Neural progenitor cell (in vitro differentiated cells): ENCODE measurements around the gene ETV6. TPM values are rescaled to one million over a fixed set of nuclear protein-coding genes. Genes with fewer than 3 reads are reported as not detected.

ENCODE experiments used
- DNase-seq: peaks from one replicate; pipeline ENCODE4 v3.0.0-alpha.2; 2016; ENCODE audit warnings: low spot score
- H2AFZ ChIP-seq: fragments of 200-600 bp; sonication (generic); replicated peaks from 2 replicates; pipeline ENCODE4 v1.6.1; 2016; ENCODE audit warnings: antibody characterized with exemption
- H3F3A ChIP-seq: fragments of 200-600 bp; sonication (generic); 2 replicates; pipeline ENCODE4 v1.6.1; 2016; ENCODE audit warnings: antibody characterized with exemption, low read depth
- H3K27ac ChIP-seq: fragments of 200-600 bp; sonication (generic); 2 replicates; pipeline ENCODE4 v1.5.1; 2016; ENCODE audit warnings: mild to moderate bottlenecking
- H3K27me3 ChIP-seq: fragments of 200-600 bp; sonication (generic); 2 replicates; pipeline ENCODE4 v1.6.1; 2016; ENCODE audit warnings: mild to moderate bottlenecking, moderate library complexity
- H3K36me3 ChIP-seq: fragments of 200-600 bp; sonication (generic); 2 replicates; pipeline ENCODE4 v1.5.1; 2016
- H3K4me1 ChIP-seq: fragments of 200-600 bp; sonication (generic); 2 replicates; pipeline ENCODE4 v1.6.1; 2016; ENCODE audit warnings: mixed run types
- H3K4me2 ChIP-seq: fragments of 200-600 bp; sonication (generic); 2 replicates; pipeline ENCODE4 v1.6.1; 2016
- H3K4me3 ChIP-seq: fragments of 200-600 bp; sonication (generic); 2 replicates; pipeline ENCODE4 v1.5.1; 2016
- H3K79me2 ChIP-seq: fragments of 200-600 bp; sonication (generic); 2 replicates; pipeline ENCODE4 v1.6.1; 2016; ENCODE audit warnings: low read depth
- H3K9ac ChIP-seq: fragments of 200-600 bp; sonication (generic); 2 replicates; pipeline ENCODE4 v1.6.1; 2016
- H3K9me3 ChIP-seq: fragments of 200-600 bp; sonication (generic); 2 replicates; pipeline ENCODE4 v1.5.1; 2016; ENCODE audit warnings: low read depth
- H4K20me1 ChIP-seq: fragments of 200-600 bp; sonication (generic); 2 replicates; pipeline ENCODE4 v1.6.1; 2016; ENCODE audit warnings: low read depth
- H3K27ac Mint-ChIP-seq: 3 replicates; pipeline ENCODE4 v1.8.0; 2021; ENCODE audit warnings: mixed read lengths
- H3K27me3 Mint-ChIP-seq: 2 replicates; pipeline ENCODE4 v1.8.0; 2022; ENCODE audit warnings: low read depth, mild to moderate bottlenecking, inconsistent platforms, moderate library complexity, mixed read lengths; ENCODE audit not compliant: insufficient read depth
- H3K36me3 Mint-ChIP-seq: 3 replicates; pipeline ENCODE4 v1.8.0; 2021; ENCODE audit warnings: mixed read lengths
- H3K4me1 Mint-ChIP-seq: 3 replicates; pipeline ENCODE4 v1.8.0; 2021; ENCODE audit warnings: mixed read lengths
- H3K4me3 Mint-ChIP-seq: 3 replicates; pipeline ENCODE4 v1.8.0; 2021; ENCODE audit warnings: mild to moderate bottlenecking, moderate library complexity, mixed read lengths
- H3K9me3 Mint-ChIP-seq: 3 replicates; pipeline ENCODE4 v1.8.0; 2020; ENCODE audit warnings: mixed read lengths
- CTCF ChIP-seq: fragments of 200-600 bp; sonication (generic); IDR thresholded peaks from 2 replicates; pipeline ENCODE4 v1.5.1; 2017; ENCODE audit warnings: antibody characterized with exemption, mild to moderate bottlenecking
- EZH2 ChIP-seq: fragments of 200-600 bp; sonication (generic); IDR thresholded peaks from 2 replicates; pipeline ENCODE4 v1.6.1; 2017; ENCODE audit warnings: antibody characterized with exemption, mild to moderate bottlenecking, moderate library complexity
- EZH2phosphoT487 ChIP-seq: fragments of 200-600 bp; sonication (generic); IDR thresholded peaks from 2 replicates; pipeline ENCODE4 v1.6.1; 2017; ENCODE audit warnings: antibody characterized with exemption
- total RNA-seq: library from RNA; depleted of rRNA; stranded (reverse); fragments of >200 nt; gene quantifications from 2 replicates; pipeline ENCODE4 v1.2.3, GENCODE V29; 2015; ENCODE audit warnings: low replicate concordance

The ETV6 gene
- total RNA-seq, 1 donor from 2014 or later: 6.2 TPM

DNA sequence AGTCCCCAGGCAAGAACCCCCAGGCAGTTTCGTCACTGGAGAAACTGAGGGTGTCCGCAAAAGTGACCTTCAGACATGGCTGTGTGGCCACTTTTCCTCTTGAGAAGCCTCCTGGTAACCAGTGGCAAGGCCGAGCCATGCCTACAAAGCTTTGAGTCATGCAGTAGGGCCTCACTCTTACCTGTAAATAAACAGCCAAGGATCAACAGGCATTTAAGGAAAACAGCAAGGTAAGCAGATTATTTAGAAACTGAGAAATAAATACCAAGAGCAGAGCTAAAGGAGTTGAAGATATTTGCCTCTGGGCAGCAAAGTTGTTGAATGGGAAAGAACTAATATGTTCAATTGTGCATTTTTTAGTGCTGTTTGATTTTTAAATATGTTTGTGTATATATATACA, 280.2 kb downstream of the ETV6 start:
- H3K4me2 ChIP-seq: no peak overlapping the region
- H4K20me1 ChIP-seq: no peaks in the 10 kb centered on the region
- no peak overlapping the region for H2AFZ ChIP-seq
- H3K27me3 ChIP-seq: no peaks in the 10 kb centered on the region
- Mint-ChIP-seq H3K4me1 (peaks cover 14% of the 10 kb centered on the region), H3K27me3 (peaks cover 11% of the 10 kb centered on the region), H3K36me3 (no peaks in the 10 kb centered on the region), H3K27ac (no peak overlapping the region), H3K4me3 (no peak overlapping the region), H3K9me3 (peaks cover 4% of the 10 kb centered on the region)
- no peaks in the 10 kb centered on the region for H3K9me3 ChIP-seq
- no peak overlapping the region for H3K4me3 ChIP-seq
- H3K4me1 ChIP-seq: peaks cover 8% of the 10 kb centered on the region
- peaks cover 4% of the 10 kb centered on the region for H3K36me3 ChIP-seq
- DNase-seq: no peak
- TF ChIP-seq EZH2 (no peak), CTCF (no peak), EZH2phosphoT487 (no peak)
- H3K27ac ChIP-seq: no peak overlapping the region
- H3F3A ChIP-seq: no peaks in the 10 kb centered on the region
- no peak overlapping the region for H3K9ac ChIP-seq
- H3K79me2 ChIP-seq: no peaks in the 10 kb centered on the region

DNA sequence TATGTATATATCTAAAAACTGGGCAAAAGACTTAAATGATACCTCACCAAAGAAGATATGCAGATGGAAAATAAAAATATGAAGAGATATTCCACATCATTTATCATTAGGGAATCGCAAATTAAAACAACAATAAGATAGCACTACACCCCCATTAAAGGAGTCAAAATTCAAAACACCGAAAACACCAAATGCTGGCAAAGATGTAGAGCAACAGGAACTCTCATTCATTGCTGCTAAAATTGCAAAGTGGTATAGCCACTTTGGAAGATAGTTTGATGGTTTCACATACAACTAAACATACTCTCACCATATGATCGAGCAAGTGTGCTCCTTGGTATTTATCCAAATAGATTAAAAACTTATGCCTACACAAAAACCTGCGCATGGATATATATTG, 289.7 kb downstream of the ETV6 start:
- no peaks in the 10 kb centered on the region for H3K4me1 Mint-ChIP-seq
- Histone ChIP-seq H2AFZ (no peak overlapping the region), H3K79me2 (no peaks in the 10 kb centered on the region), H3K4me3 (no peak overlapping the region), H3F3A (no peaks in the 10 kb centered on the region), H3K27ac (no peak overlapping the region), H3K27me3 (no peaks in the 10 kb centered on the region), H3K9me3 (no peaks in the 10 kb centered on the region), H3K4me1 (no peaks in the 10 kb centered on the region), H4K20me1 (no peaks in the 10 kb centered on the region), H3K36me3 (peaks cover under 1% of the 10 kb centered on the region), H3K4me2 (no peak overlapping the region), H3K9ac (no peak overlapping the region)
- DNase-seq: no peak
- H3K36me3 Mint-ChIP-seq: no peaks in the 10 kb centered on the region
- TF ChIP-seq CTCF (no peak), EZH2 (no peak), EZH2phosphoT487 (no peak)
- H3K9me3 Mint-ChIP-seq: peaks cover 14% of the 10 kb centered on the region
- H3K4me3 Mint-ChIP-seq: no peak overlapping the region
- no peak overlapping the region for H3K27ac Mint-ChIP-seq
- H3K27me3 Mint-ChIP-seq: peaks cover 2% of the 10 kb centered on the region

- Mint-ChIP-seq H3K27ac (no peak overlapping the region), H3K4me1 (no peaks in the 10 kb centered on the region), H3K4me3 (no peak overlapping the region), H3K36me3 (no peaks in the 10 kb centered on the region), H3K27me3 (peaks cover 8% of the 10 kb centered on the region), H3K9me3 (peaks cover 19% of the 10 kb centered on the region)
- Histone ChIP-seq H3F3A (no peaks in the 10 kb centered on the region), H3K27ac (no peak overlapping the region), H3K79me2 (no peaks in the 10 kb centered on the region), H3K4me1 (no peaks in the 10 kb centered on the region), H3K27me3 (no peaks in the 10 kb centered on the region), H4K20me1 (no peaks in the 10 kb centered on the region), H3K4me3 (no peak overlapping the region), H3K9me3 (no peaks in the 10 kb centered on the region), H3K4me2 (no peak overlapping the region), H2AFZ (no peak overlapping the region), H3K36me3 (no peaks in the 10 kb centered on the region), H3K9ac (no peak overlapping the region)
- DNase-seq: no peak
- no peak for TF ChIP-seq CTCF
- no peak for TF ChIP-seq EZH2phosphoT487
These were observed 292.3 kb downstream of the ETV6 start for GRCh38 chr12:11941606-11942337.
